HG03432 (cell line): ENCODE measurements around the gene DUS1L.

Experiments
- ATAC-seq: cut with Tn5 transposase; IDR thresholded peaks from one replicate; pipeline ENCODE4 v1.9.1; 2021; ENCODE audit warnings: mild to moderate bottlenecking, moderate library complexity; ENCODE audit not compliant: unreplicated experiment

Gene DUS1L

GRCh38 chr17:82016061-82016874 lies 49.3 kb downstream of the DUS1L start:
- no peak for ATAC-seq

- no peak for ATAC-seq
Observed at GRCh38 chr17:82015311-82015971, 50.2 kb downstream of the DUS1L start.

GRCh38 chr17:82014971-82015310 lies 50.7 kb downstream of the DUS1L start:
- ATAC-seq = no peak

GRCh38 chr17:82014432-82014831 lies 51.2 kb downstream of the DUS1L start:
- ATAC-seq = no peak

- no peak for ATAC-seq
Observed at GRCh38 chr17:82013772-82014321, 51.8 kb downstream of the DUS1L start.

GRCh38 chr17:82013341-82013740 lies 52.3 kb downstream of the DUS1L start:
- ATAC-seq = no peak

- ATAC-seq = no peak
Observed at GRCh38 chr17:82012640-82013295, 52.8 kb downstream of the DUS1L start.

- ATAC-seq = no peak
Observed at GRCh38 chr17:82012261-82012639, 53.4 kb downstream of the DUS1L start.

GRCh38 chr17:82011617-82012187 lies 53.9 kb downstream of the DUS1L start:
- ATAC-seq = no peak

- no peak for ATAC-seq
Observed at GRCh38 chr17:82010575-82011525, 54.8 kb downstream of the DUS1L start.

- ATAC-seq = no peak
Observed at GRCh38 chr17:82009413-82009812, 56.2 kb downstream of the DUS1L start.

GRCh38 chr17:82008941-82009405 lies 56.6 kb downstream of the DUS1L start:
- ATAC-seq = no peak

- ATAC-seq = no peak
Observed at GRCh38 chr17:82008258-82008940, 57.2 kb downstream of the DUS1L start.
